ENCODE results near the gene ZNF275. TPM values are rescaled to one million over a fixed set of nuclear protein-coding genes. Genes with fewer than 3 reads are reported as not detected.

Gene ZNF275
- total RNA-seq, 2 donors from 2014 or later, result 16.3 to 58.6 TPM

DNA sequence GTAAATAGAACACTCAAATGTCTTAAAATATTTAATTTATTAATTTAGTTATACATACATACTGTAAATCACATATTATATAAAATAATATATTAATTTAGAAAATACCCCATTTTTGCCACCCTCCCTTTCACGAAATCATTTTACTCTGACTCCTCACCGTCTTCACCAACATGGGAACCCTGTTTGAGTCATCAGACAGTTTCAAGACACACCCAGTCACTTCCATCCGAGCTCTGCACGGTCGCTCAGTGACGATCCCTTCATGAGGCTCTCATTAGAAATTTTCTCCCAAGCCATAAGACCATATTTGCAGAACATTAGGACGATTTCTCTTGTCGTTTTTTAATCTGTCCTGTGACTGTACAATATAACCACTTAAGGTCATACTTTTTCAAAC, 14.5 kb downstream of the ZNF275 start:
- H3K36me3 ChIP-seq, result no peaks in the 10 kb centered on the region
- no peak overlapping the region for H3K27ac ChIP-seq
- no peaks in the 10 kb centered on the region for H3K4me1 ChIP-seq (replicated peaks)
- no peak for DNase-seq (ENCODE audit: low spot score)
- no peaks in the 10 kb centered on the region for H3K27me3 ChIP-seq (replicated peaks; ENCODE audit: insufficient read depth)
- WGBS, result 92% methylated on average over 8 of the region's 8 CpGs
- TF ChIP-seq, protein P1, sequence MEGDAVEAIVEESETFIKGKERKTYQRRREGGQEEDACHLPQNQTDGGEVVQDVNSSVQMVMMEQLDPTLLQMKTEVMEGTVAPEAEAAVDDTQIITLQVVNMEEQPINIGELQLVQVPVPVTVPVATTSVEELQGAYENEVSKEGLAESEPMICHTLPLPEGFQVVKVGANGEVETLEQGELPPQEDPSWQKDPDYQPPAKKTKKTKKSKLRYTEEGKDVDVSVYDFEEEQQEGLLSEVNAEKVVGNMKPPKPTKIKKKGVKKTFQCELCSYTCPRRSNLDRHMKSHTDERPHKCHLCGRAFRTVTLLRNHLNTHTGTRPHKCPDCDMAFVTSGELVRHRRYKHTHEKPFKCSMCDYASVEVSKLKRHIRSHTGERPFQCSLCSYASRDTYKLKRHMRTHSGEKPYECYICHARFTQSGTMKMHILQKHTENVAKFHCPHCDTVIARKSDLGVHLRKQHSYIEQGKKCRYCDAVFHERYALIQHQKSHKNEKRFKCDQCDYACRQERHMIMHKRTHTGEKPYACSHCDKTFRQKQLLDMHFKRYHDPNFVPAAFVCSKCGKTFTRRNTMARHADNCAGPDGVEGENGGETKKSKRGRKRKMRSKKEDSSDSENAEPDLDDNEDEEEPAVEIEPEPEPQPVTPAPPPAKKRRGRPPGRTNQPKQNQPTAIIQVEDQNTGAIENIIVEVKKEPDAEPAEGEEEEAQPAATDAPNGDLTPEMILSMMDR (IDR thresholded peaks at IDR 0.05), result no peak
- no peak for TF ChIP-seq POLR2A (IDR thresholded peaks at IDR 0.05)
- TF ChIP-seq POLR2AphosphoS5 (IDR thresholded peaks at IDR 0.05), result no peak
- H3K4me3 ChIP-seq, result no peak overlapping the region
- intact Hi-C loops (cut with DNase I), result no loop called here
- H3K9me3 ChIP-seq, result no peaks in the 10 kb centered on the region

DNA sequence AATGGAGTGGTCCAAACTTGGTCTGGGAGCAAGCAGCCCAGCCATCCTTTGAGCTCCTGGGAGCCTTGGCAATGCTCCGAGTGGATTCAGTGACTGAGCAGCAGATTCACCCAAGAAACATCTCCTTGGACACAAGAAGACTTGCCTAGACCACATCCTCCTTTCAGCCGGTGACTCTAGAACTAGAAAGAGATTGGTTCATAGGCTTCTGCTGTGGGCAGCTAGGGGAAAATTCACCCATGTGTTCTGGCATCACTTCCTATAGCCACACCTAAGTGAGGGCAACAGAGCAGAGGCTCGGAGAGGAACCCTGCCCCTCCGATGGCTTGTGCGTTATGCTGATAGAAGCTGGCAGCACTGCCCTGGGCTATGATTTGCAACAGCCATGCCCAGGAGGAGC, 16.0 kb downstream of the ZNF275 start:
- no peaks in the 10 kb centered on the region for H3K36me3 ChIP-seq
- no peaks in the 10 kb centered on the region for H3K9me3 ChIP-seq
- no peak overlapping the region for H3K27ac ChIP-seq
- WGBS, result 100% methylated on average over 4 of the region's 5 CpGs
- no peaks in the 10 kb centered on the region for H3K4me1 ChIP-seq (replicated peaks)
- TF ChIP-seq, protein P1 (IDR thresholded peaks at IDR 0.05), result no peak
- TF ChIP-seq POLR2A (IDR thresholded peaks at IDR 0.05) (no peak), POLR2AphosphoS5 (IDR thresholded peaks at IDR 0.05) (no peak)
- no peak overlapping the region for H3K4me3 ChIP-seq
- H3K27me3 ChIP-seq (replicated peaks; ENCODE audit: insufficient read depth), result no peaks in the 10 kb centered on the region
- no peak for DNase-seq (ENCODE audit: low spot score)
- intact Hi-C loops (cut with DNase I), result no loop called here

DNA sequence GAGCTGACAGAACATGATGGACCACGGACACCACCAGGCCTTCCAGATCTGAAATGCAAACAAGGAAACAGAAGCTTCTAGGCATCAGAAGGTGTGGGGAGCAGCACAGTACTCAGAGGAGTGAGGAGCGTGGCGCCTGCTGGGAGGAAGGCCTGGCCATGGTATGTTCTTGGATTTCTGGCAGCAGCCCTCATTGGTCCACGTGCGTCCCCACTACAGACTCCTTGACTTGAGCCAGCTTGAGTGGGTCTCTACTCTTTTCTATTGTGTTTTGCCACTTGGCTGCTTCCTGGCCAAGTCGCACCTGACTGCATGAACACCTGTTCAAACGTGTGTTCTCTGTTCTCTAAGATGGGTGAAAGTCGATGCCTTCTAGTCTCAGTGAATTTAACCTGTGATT, 18.0 kb downstream of the ZNF275 start:
- no peaks in the 10 kb centered on the region for H3K36me3 ChIP-seq
- H3K9me3 ChIP-seq, result no peaks in the 10 kb centered on the region
- H3K27me3 ChIP-seq (replicated peaks; ENCODE audit: insufficient read depth), result no peaks in the 10 kb centered on the region
- TF ChIP-seq POLR2A (IDR thresholded peaks at IDR 0.05), result no peak
- TF ChIP-seq POLR2AphosphoS5 (IDR thresholded peaks at IDR 0.05), result no peak
- TF ChIP-seq, protein P1 (IDR thresholded peaks at IDR 0.05), result no peak
- no peaks in the 10 kb centered on the region for H3K4me1 ChIP-seq (replicated peaks)
- no peak overlapping the region for H3K27ac ChIP-seq
- intact Hi-C loops (cut with DNase I), result no loop called here
- H3K4me3 ChIP-seq, result no peak overlapping the region
- WGBS, result 88% methylated on average over 6 of the region's 8 CpGs
- no peak for DNase-seq (ENCODE audit: low spot score)

DNA sequence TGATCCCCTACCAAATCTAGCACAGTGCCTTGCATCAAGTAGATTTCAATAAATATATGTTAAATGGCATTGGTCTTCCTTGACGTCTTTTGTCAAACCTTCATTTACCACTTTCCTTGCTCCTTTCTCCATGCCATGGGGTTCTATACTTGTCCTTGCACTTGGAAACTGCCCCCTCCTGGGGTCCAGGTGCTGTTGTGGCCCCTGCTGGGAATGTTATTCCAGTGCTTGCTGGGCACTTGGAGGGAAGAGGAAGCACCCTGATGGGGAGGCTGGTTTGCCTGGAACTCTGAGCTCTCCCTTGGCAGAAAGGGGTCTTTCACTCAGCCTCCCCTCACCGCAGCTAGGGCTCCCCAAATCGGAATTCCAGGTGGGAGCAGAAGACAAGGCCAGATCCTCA, 18.9 kb downstream of the ZNF275 start:
- Histone ChIP-seq H3K4me3 (no peak overlapping the region), H3K36me3 (no peaks in the 10 kb centered on the region), H3K27ac (no peak overlapping the region), H3K9me3 (no peaks in the 10 kb centered on the region), H3K27me3 (replicated peaks; ENCODE audit: insufficient read depth) (no peaks in the 10 kb centered on the region), H3K4me1 (replicated peaks) (no peaks in the 10 kb centered on the region)
- TF ChIP-seq POLR2A (IDR thresholded peaks at IDR 0.05) (no peak), POLR2AphosphoS5 (IDR thresholded peaks at IDR 0.05) (no peak)
- TF ChIP-seq, protein P1 (IDR thresholded peaks at IDR 0.05), result no peak
- intact Hi-C loops (cut with DNase I), result no loop called here
- 93% methylated on average over 1 of the region's 3 CpGs for WGBS
- no peak for DNase-seq (ENCODE audit: low spot score)

DNA sequence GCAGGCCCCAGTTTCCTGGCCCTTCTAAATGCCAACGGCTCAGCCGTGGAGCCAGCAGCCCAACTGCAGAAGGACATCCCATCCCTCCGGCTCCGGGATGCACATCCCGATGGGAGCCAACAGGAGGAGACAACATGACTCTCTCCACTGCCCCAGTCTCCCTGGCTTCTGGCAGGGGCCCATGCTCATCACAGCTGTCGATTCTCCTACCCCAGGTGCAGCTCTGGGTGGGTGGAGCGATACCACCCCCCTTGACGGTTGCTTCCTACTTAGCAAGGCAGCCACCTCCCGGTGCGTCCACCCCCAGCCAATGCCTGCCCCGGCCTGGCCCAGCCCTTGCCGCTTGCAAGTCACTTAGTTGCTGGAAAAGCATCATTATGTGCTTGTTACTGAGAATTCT, 19.5 kb downstream of the ZNF275 start:
- Histone ChIP-seq H3K27me3 (replicated peaks; ENCODE audit: insufficient read depth) (no peaks in the 10 kb centered on the region), H3K9me3 (no peaks in the 10 kb centered on the region), H3K27ac (no peak overlapping the region), H3K4me3 (no peak overlapping the region), H3K4me1 (replicated peaks) (no peaks in the 10 kb centered on the region), H3K36me3 (no peaks in the 10 kb centered on the region)
- WGBS, result 81% methylated on average over 3 of the region's 12 CpGs
- no peak for DNase-seq (ENCODE audit: low spot score)
- intact Hi-C loops (cut with DNase I), result no loop called here
- TF ChIP-seq, protein P1 (IDR thresholded peaks at IDR 0.05), result no peak
- TF ChIP-seq POLR2AphosphoS5 (IDR thresholded peaks at IDR 0.05) (no peak), POLR2A (IDR thresholded peaks at IDR 0.05) (no peak)
